IMR-90 (cell line): ENCODE measurements around the gene ABCA9. TPM values are rescaled to one million over a fixed set of nuclear protein-coding genes. Genes with fewer than 3 reads are reported as not detected.

ENCODE experiments used
- ATAC-seq: fragments of 200-7000 bp; cut with Tn5 transposase; 2 replicates; pipeline ENCODE4 v1.9.1; 2020; ENCODE audit warnings: low read depth, mild to moderate bottlenecking, moderate library complexity
- BruUV-seq: library from RNA; stranded (reverse); fragments of 400-500 nt; replicated peaks from 2 replicates; lab custom pipeline; 2021; lab: Mats Ljungman, UMichigan
- CTCF ChIA-PET: fragments of 300-600 bp; formaldehyde crosslinking; extraction: SDS; loops from one replicate; lab custom pipeline; 2021; ENCODE audit warnings: antibody characterized with exemption; lab: Yijun Ruan, JAX
- POLR2A ChIA-PET: fragments of 300-600 bp; sonication (Branson Sonifier 250); formaldehyde crosslinking; loops from one replicate; lab custom pipeline; 2022; ENCODE audit warnings: antibody characterized with exemption; ENCODE audit not compliant: unreplicated experiment; lab: Charles Lee
- DNase-seq: peaks from one replicate; pipeline ENCODE4 v3.0.0; 2013
- H2AFZ ChIP-seq: replicated peaks from 2 replicates; pipeline ENCODE3; 2013; ENCODE audit warnings: low read length, mild to moderate bottlenecking; ENCODE audit not compliant: poor library complexity
- H2AK5ac ChIP-seq: 2 replicates; pipeline ENCODE4 v1.6.1; 2013; ENCODE audit warnings: low read depth, low read length, inconsistent platforms
- H2AK9ac ChIP-seq: replicated peaks from 2 replicates; pipeline ENCODE3; 2013; ENCODE audit warnings: mild to moderate bottlenecking, low read depth, low read length, moderate library complexity; ENCODE audit not compliant: poor library complexity
- H2BK120ac ChIP-seq: 2 replicates; pipeline ENCODE4 v1.6.1; 2013; ENCODE audit warnings: low read depth, low read length, inconsistent platforms
- H2BK15ac ChIP-seq: 3 replicates; pipeline ENCODE4 v1.6.1; 2013; ENCODE audit warnings: low read depth, low read length, inconsistent platforms
- H2BK20ac ChIP-seq: 2 replicates; pipeline ENCODE4 v1.6.1; 2013; ENCODE audit warnings: low read depth, mild to moderate bottlenecking, inconsistent platforms, low read length, moderate library complexity
- H2BK5ac ChIP-seq: 2 replicates; pipeline ENCODE4 v1.6.1; 2013; ENCODE audit warnings: mild to moderate bottlenecking, low read depth, low read length, inconsistent platforms; ENCODE audit not compliant: poor library complexity, severe bottlenecking
- H3K14ac ChIP-seq: replicated peaks from 2 replicates; pipeline ENCODE4 v1.6.1; 2013; ENCODE audit warnings: low read depth, low read length, inconsistent platforms
- H3K18ac ChIP-seq: 2 replicates; pipeline ENCODE4 v1.6.1; 2013; ENCODE audit warnings: low read depth, low read length, control low read depth
- H3K23ac ChIP-seq: 2 replicates; pipeline ENCODE4 v1.6.1; 2013; ENCODE audit warnings: low read depth, low read length, inconsistent platforms
- H3K27ac ChIP-seq: 2 replicates; pipeline ENCODE4 v1.5.1; 2013; ENCODE audit warnings: mild to moderate bottlenecking, control low read depth, low read length; ENCODE audit not compliant: insufficient read depth
- H3K27me3 ChIP-seq: 2 replicates; pipeline ENCODE4 v1.6.1; 2013; ENCODE audit warnings: low read length; ENCODE audit not compliant: control insufficient read depth, insufficient read depth
- H3K36me3 ChIP-seq: 2 replicates; pipeline ENCODE4 v1.6.1; 2013; ENCODE audit warnings: low read length, mixed read lengths; ENCODE audit not compliant: control insufficient read depth, insufficient read depth
- H3K4ac ChIP-seq: 2 replicates; pipeline ENCODE4 v1.6.1; 2013; ENCODE audit warnings: low read depth, low read length, inconsistent platforms
- H3K4me1 ChIP-seq: 2 replicates; pipeline ENCODE4 v1.6.1; 2013; ENCODE audit warnings: low read length, mixed read lengths; ENCODE audit not compliant: control insufficient read depth, insufficient read depth
- H3K4me2 ChIP-seq: 2 replicates; pipeline ENCODE4 v1.6.1; 2013; ENCODE audit warnings: low read depth, mild to moderate bottlenecking, control low read depth, low read length, moderate library complexity
- H3K4me3 ChIP-seq: 2 replicates; pipeline ENCODE4 v1.5.1; 2013; ENCODE audit warnings: low read depth, mild to moderate bottlenecking, control low read depth, low read length, moderate library complexity; ENCODE audit not compliant: insufficient read depth
- H3K56ac ChIP-seq: 2 replicates; pipeline ENCODE4 v1.6.1; 2013; ENCODE audit warnings: low read length, inconsistent platforms; ENCODE audit not compliant: insufficient read depth; ENCODE audit errors: extremely low read depth
- H3K79me1 ChIP-seq, 2 experiments: 2 replicates each; pipeline ENCODE4 v1.6.1; 2013; ENCODE audit warnings: low read length in 2 of 2, inconsistent platforms in 1 of 2, low read depth in 1 of 2
- H3K9ac ChIP-seq: 2 replicates; pipeline ENCODE4 v1.6.1; 2013; ENCODE audit warnings: low read depth, low read length, control low read depth
- H3K9me1 ChIP-seq: 2 replicates; pipeline ENCODE4 v1.6.1; 2013; ENCODE audit warnings: low read length, inconsistent platforms; ENCODE audit not compliant: insufficient read depth
- H3K9me3 ChIP-seq: 2 replicates; pipeline ENCODE4 v1.6.1; 2013; ENCODE audit warnings: low read length; ENCODE audit not compliant: control insufficient read depth, insufficient read depth
- H4K20me1 ChIP-seq: 2 replicates; pipeline ENCODE4 v1.6.1; 2013; ENCODE audit warnings: low read length, inconsistent platforms; ENCODE audit not compliant: insufficient read depth
- H4K5ac ChIP-seq: 2 replicates; pipeline ENCODE4 v1.6.1; 2013; ENCODE audit warnings: mild to moderate bottlenecking, low read depth, low read length, control low read depth
- H4K8ac ChIP-seq, 2 experiments: 2 replicates each; pipeline ENCODE4 v1.6.1; 2013; ENCODE audit warnings: low read depth in 2 of 2, low read length in 2 of 2, control low read depth in 1 of 2, inconsistent platforms in 1 of 2
- H4K91ac ChIP-seq: 2 replicates; pipeline ENCODE4 v1.6.1; 2013; ENCODE audit warnings: low read depth, low read length, inconsistent platforms; ENCODE audit not compliant: insufficient read depth
- BHLHE40 ChIP-seq: fragments of 150-350 bp; IDR thresholded peaks from 2 replicates; pipeline ENCODE4 v1.6.1; 2016; ENCODE audit warnings: mild to moderate bottlenecking, low read depth, low read length
- CEBPB ChIP-seq: IDR thresholded peaks from 2 replicates; pipeline ENCODE4 v1.6.1; 2012; ENCODE audit warnings: low read depth, low read length, improper control_type of control experiment
- CHD1 ChIP-seq: IDR thresholded peaks from 2 replicates; pipeline ENCODE4 v1.6.1; 2012; ENCODE audit warnings: low read depth, low read length, improper control_type of control experiment
- FOS ChIP-seq: fragments of 150-350 bp; IDR thresholded peaks from 2 replicates; pipeline ENCODE4 v1.6.1; 2016; ENCODE audit warnings: low read depth, low read length
- MAFK ChIP-seq: IDR thresholded peaks from 2 replicates; pipeline ENCODE4 v1.6.1; 2012; ENCODE audit warnings: low read depth, low read length, improper control_type of control experiment
- MAZ ChIP-seq: IDR thresholded peaks from 2 replicates; pipeline ENCODE4 v1.6.1; 2012; ENCODE audit warnings: low read depth, mild to moderate bottlenecking, low read length, improper control_type of control experiment, moderate library complexity, borderline replicate concordance
- MXI1 ChIP-seq: IDR thresholded peaks from 2 replicates; pipeline ENCODE4 v1.6.1; 2012; ENCODE audit warnings: low read depth, mild to moderate bottlenecking, low read length, moderate library complexity, borderline replicate concordance
- NFE2L2 ChIP-seq: fragments of 150-350 bp; IDR thresholded peaks from 2 replicates; pipeline ENCODE4 v1.6.1; 2016; ENCODE audit warnings: low read depth, mild to moderate bottlenecking, low read length
- POLR2A ChIP-seq: IDR thresholded peaks from 2 replicates; pipeline ENCODE4 v1.6.1; 2012; ENCODE audit warnings: mild to moderate bottlenecking, low read depth, low read length
- RAD21 ChIP-seq: IDR thresholded peaks from 2 replicates; pipeline ENCODE4 v1.6.1; 2012; ENCODE audit warnings: low read length, improper control_type of control experiment
- RCOR1 ChIP-seq: IDR thresholded peaks from 2 replicates; pipeline ENCODE4 v1.6.1; 2012; ENCODE audit warnings: mild to moderate bottlenecking, low read length, improper control_type of control experiment; ENCODE audit not compliant: insufficient replicate concordance
- RFX5 ChIP-seq: IDR thresholded peaks from 2 replicates; pipeline ENCODE4 v1.8.0; 2012; ENCODE audit warnings: low read depth, mild to moderate bottlenecking, low read length, moderate library complexity
- SMC3 ChIP-seq: fragments of 150-350 bp; IDR thresholded peaks from 2 replicates; pipeline ENCODE4 v1.6.1; 2016; ENCODE audit warnings: low read depth, mild to moderate bottlenecking, antibody characterized with exemption, low read length, moderate library complexity
- WGBS, 2 experiments: methylation state at CpG; one replicate each; pipeline versions ENCODE4 v1.1.5 to v1.1.7; 2013; ENCODE audit warnings: missing lambda C conversion rate in 2 of 2; ENCODE audit not compliant: insufficient read length in 1 of 2; ENCODE audit errors: extremely low coverage in 2 of 2; 5-methylcytosine and 5-hydroxymethylcytosine counted together
- dilution Hi-C: fragments of 300-500 bp; cut with HindIII; formaldehyde crosslinking; loops from one replicate; pipeline ENCODE4 v1.14.3; 2018; ENCODE audit warnings: low sequenced_read_pairs; ENCODE audit not compliant: unreplicated experiment
- in situ Hi-C: fragments of 300-500 bp; cut with MboI; formaldehyde crosslinking; loops from 3 replicates; pipeline ENCODE4 v1.14.3; 2019; ENCODE audit warnings: low sequenced_read_pairs, inconsistent platforms, mixed read lengths
- intact Hi-C: fragments of 100-400 bp; cut with micrococcal nuclease; formaldehyde crosslinking; loops from 2 replicates; pipeline ENCODE4 v1.10.0; 2022
- polyA plus RNA-seq, 3 experiments: library from polyadenylated mRNA; depleted of rRNA; stranded (reverse); fragments of >200 nt; gene quantifications; 2 replicates each; pipeline ENCODE4 v1.2.3, GENCODE V29; 2012; ENCODE audit warnings: low replicate concordance in 1 of 3
- total RNA-seq: library from RNA; depleted of rRNA; stranded (reverse); fragments of >200 nt; gene quantifications from 2 replicates; pipeline ENCODE4 v1.2.3, GENCODE V29; 2012
- TF ChIP-seq, protein P1 (sequence below): fragments of 150-350 bp; IDR thresholded peaks from 2 replicates; pipeline ENCODE4 v1.6.1; 2017; ENCODE audit warnings: mild to moderate bottlenecking, antibody characterized with exemption, low read length, low read depth
- TF ChIP-seq, protein P2 (sequence below): fragments of 150-350 bp; IDR thresholded peaks from 2 replicates; pipeline ENCODE4 v1.6.1; 2016; ENCODE audit warnings: low read depth, mild to moderate bottlenecking, low read length, moderate library complexity, borderline replicate concordance
- TF ChIP-seq, protein P3 (sequence below): conservative IDR thresholded peaks from 2 replicates; pipeline ENCODE4 v1.5.1; 2012; ENCODE audit warnings: mild to moderate bottlenecking, low read depth, low read length, improper control_type of control experiment

Gene ABCA9
- total and polyA plus RNA-seq, 2 of the 4 experiments (the other 2 are of a cell fraction): under 0.01 TPM; not detected in 1

DNA sequence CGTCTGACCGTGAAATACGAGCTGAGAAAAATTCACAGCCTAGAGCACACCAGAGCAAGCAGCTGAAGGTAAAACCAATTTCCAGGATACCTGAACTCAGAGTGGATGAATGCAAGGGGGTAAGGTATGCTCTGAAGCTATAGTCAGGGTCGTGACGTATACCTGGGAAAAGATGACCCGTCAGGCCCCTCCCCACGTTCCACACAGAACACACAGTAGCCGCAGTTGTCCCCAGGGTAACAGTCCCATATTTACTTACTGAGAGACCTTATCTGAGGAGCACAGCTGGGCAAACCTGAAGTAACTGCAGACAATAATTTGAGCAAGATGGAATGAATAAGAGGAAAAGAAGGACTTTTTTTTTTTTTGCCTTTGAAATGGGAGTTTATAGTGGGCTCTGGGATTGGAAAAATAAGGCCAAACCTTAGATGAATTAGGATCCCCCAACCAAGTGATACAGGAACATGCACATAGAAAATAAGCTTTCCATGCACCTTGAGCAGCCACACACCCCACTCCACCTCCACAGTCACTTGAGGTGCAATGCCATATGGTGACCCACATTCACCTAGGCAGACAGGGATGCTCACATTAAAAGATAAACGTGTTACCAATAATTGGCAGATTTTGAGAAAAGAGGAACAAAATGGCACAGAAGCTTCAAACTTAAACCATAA, 43.0 kb upstream of the ABCA9 start:
- POLR2A ChIA-PET: no interaction called here
- Histone ChIP-seq H2BK15ac (no peak overlapping the region), H3K9me1 (no peaks in the 10 kb centered on the region), H3K9me3 (no peaks in the 10 kb centered on the region), H3K23ac (no peak overlapping the region), H4K5ac (no peak overlapping the region), H3K4me1 (no peaks in the 10 kb centered on the region), H3K79me1 (no peaks in the 10 kb centered on the region), H3K4ac (no peak overlapping the region), H3K9ac (no peak overlapping the region), H2BK20ac (no peak overlapping the region), H2BK120ac (no peak overlapping the region), H4K8ac (no peak overlapping the region), H2AK5ac (no peak overlapping the region), H3K56ac (no peak overlapping the region), H2AK9ac (no peak overlapping the region), H3K18ac (no peak overlapping the region), H3K4me2 (no peak overlapping the region), H2AFZ (no peak overlapping the region), H2BK5ac (no peak overlapping the region), H3K27ac (no peak overlapping the region), H3K4me3 (no peak overlapping the region), H4K91ac (no peak overlapping the region), H3K14ac (no peak overlapping the region), H4K20me1 (no peaks in the 10 kb centered on the region), H3K36me3 (no peaks in the 10 kb centered on the region), H3K27me3 (no peaks in the 10 kb centered on the region)
- intact Hi-C loops (no loop called here), in situ Hi-C loops (no loop called here), dilution Hi-C loops (no loop called here)
- CTCF ChIA-PET: no interaction called here
- 81% methylated on average over 3 of the region's 9 CpGs; no CpG with 5 or more reads in 1 of the 2 experiments for WGBS, 2 experiments
- ATAC-seq (no peak), DNase-seq (no peak)
- TF ChIP-seq MAZ (no peak), RAD21 (no peak), RFX5 (no peak), SMC3 (no peak), FOS (no peak), BHLHE40 (no peak), CEBPB (no peak), RCOR1 (no peak), CHD1 (no peak), POLR2A (no peak), NFE2L2 (no peak), MXI1 (no peak), MAFK (no peak)
- TF ChIP-seq, protein P1, sequence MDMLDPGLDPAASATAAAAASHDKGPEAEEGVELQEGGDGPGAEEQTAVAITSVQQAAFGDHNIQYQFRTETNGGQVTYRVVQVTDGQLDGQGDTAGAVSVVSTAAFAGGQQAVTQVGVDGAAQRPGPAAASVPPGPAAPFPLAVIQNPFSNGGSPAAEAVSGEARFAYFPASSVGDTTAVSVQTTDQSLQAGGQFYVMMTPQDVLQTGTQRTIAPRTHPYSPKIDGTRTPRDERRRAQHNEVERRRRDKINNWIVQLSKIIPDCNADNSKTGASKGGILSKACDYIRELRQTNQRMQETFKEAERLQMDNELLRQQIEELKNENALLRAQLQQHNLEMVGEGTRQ: no peak
- TF ChIP-seq, protein P2, sequence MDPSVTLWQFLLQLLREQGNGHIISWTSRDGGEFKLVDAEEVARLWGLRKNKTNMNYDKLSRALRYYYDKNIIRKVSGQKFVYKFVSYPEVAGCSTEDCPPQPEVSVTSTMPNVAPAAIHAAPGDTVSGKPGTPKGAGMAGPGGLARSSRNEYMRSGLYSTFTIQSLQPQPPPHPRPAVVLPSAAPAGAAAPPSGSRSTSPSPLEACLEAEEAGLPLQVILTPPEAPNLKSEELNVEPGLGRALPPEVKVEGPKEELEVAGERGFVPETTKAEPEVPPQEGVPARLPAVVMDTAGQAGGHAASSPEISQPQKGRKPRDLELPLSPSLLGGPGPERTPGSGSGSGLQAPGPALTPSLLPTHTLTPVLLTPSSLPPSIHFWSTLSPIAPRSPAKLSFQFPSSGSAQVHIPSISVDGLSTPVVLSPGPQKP: no peak
- TF ChIP-seq, protein P3, sequence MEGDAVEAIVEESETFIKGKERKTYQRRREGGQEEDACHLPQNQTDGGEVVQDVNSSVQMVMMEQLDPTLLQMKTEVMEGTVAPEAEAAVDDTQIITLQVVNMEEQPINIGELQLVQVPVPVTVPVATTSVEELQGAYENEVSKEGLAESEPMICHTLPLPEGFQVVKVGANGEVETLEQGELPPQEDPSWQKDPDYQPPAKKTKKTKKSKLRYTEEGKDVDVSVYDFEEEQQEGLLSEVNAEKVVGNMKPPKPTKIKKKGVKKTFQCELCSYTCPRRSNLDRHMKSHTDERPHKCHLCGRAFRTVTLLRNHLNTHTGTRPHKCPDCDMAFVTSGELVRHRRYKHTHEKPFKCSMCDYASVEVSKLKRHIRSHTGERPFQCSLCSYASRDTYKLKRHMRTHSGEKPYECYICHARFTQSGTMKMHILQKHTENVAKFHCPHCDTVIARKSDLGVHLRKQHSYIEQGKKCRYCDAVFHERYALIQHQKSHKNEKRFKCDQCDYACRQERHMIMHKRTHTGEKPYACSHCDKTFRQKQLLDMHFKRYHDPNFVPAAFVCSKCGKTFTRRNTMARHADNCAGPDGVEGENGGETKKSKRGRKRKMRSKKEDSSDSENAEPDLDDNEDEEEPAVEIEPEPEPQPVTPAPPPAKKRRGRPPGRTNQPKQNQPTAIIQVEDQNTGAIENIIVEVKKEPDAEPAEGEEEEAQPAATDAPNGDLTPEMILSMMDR: no peak
- no TSS peak for BruUV-seq
